HG03378 (cell line): ENCODE results near the gene PIMREG.

Experiments
- ATAC-seq: cut with Tn5 transposase; IDR thresholded peaks from one replicate; pipeline ENCODE4 v1.9.1; 2021; ENCODE audit warnings: mild to moderate bottlenecking, moderate library complexity; ENCODE audit not compliant: unreplicated experiment

The PIMREG gene

GRCh38 chr17:6496640-6497441 lies 52.6 kb downstream of the PIMREG start:
- no peak for ATAC-seq

- no peak for ATAC-seq
Measured at GRCh38 chr17:6497496-6498221, 53.4 kb downstream of the PIMREG start.

GRCh38 chr17:6498356-6498755 lies 54.1 kb downstream of the PIMREG start:
- ATAC-seq = no peak

- no peak for ATAC-seq
Measured at GRCh38 chr17:6498901-6499540, 54.8 kb downstream of the PIMREG start.
